Gastrocnemius medialis (tissue), 4 donors: ENCODE data around the gene FCN2. TPM values are rescaled to one million over a fixed set of nuclear protein-coding genes. Genes with fewer than 3 reads are reported as not detected.

Experiments used
- ATAC-seq, 2 donors: fragments of 150-250 bp; one replicate each; pipeline ENCODE4 v1.9.1; 2016
- DNase-seq, 2 donors: peaks; one replicate each; pipeline ENCODE4 v3.0.0-alpha.2; 2019
- H3K27ac ChIP-seq, 4 donors: fragments of 200-600 bp; sonication (generic); 1 replicate in 1 of 4; 2 replicates in 3 of 4; pipeline ENCODE4 v1.5.1; 2016 to 2018; ENCODE audit warnings: mild to moderate bottlenecking in 2 of 4, moderate library complexity in 1 of 4
- H3K27me3 ChIP-seq, 3 donors: fragments of 200-600 bp; sonication (generic) in 2 of 3; 1 replicate in 1 of 3; 2 replicates in 2 of 3; pipeline versions ENCODE4 v1.5.1 to v1.6.0; 2016 to 2019; ENCODE audit warnings: mild to moderate bottlenecking in 1 of 3, moderate library complexity in 1 of 3
- H3K36me3 ChIP-seq, 2 donors: fragments of 200-600 bp; sonication (generic) in 1 of 2; one replicate each; pipeline ENCODE4 v1.5.1; 2017 to 2018
- H3K4me1 ChIP-seq, 2 donors: fragments of 200-600 bp; sonication (generic) in 1 of 2; one replicate each; pipeline ENCODE4 v1.5.1; 2016 to 2017; ENCODE audit warnings: mild to moderate bottlenecking in 2 of 2
- H3K4me3 ChIP-seq, 4 donors: fragments of 200-600 bp; sonication (generic) in 3 of 4; 1 replicate in 1 of 4; 2 replicates in 3 of 4; pipeline ENCODE4 v1.5.1; 2016 to 2019; ENCODE audit warnings: mild to moderate bottlenecking in 2 of 4
- H3K9me3 ChIP-seq, 3 donors: fragments of 200-600 bp; sonication (generic) in 2 of 3; 1 replicate in 1 of 3; 2 replicates in 2 of 3; pipeline ENCODE4 v1.5.1; 2016 to 2019
- POLR2A ChIP-seq, 2 donors: fragments of 450-650 bp; IDR thresholded peaks; one replicate each; pipeline ENCODE4 v1.6.1; 2017; ENCODE audit warnings: antibody characterized with exemption in 2 of 2, mild to moderate bottlenecking in 2 of 2, moderate library complexity in 2 of 2
- in situ Hi-C, 4 donors: fragments of 200-750 bp; cut with MboI; loops; one replicate each; pipeline versions ENCODE4 v1.15.0 to v1.8.0; 2017; ENCODE audit warnings: low sequenced_read_pairs in 4 of 4
- intact Hi-C: fragments of 100-400 bp; cut with DNase I; formaldehyde crosslinking; loops from one replicate; pipeline ENCODE4 v1.15.1; 2023; ENCODE audit warnings: low total_unique reads
- microRNA-seq, 2 donors: library from miRNA; unstranded; fragments of <30 nt; microRNA quantifications; one replicate each; pipeline ENCODE4, GENCODE V29; 2016; ENCODE audit warnings: borderline replicate concordance in 2 of 2
- total RNA-seq, 4 donors: library from RNA; depleted of rRNA; stranded (reverse); fragments of >200 nt; gene quantifications; one replicate each; pipeline versions ENCODE4 v1.1.0 to v1.2.3, GENCODE V29; 2016
- TF ChIP-seq, protein P1 (sequence below), 5 experiments: fragments of 450-650 bp in 3 of 5; fragments of 200-600 bp in 2 of 5; sonication (generic) in 2 of 5; IDR thresholded peaks in 4 of 5; conservative IDR thresholded peaks in 1 of 5; 1 replicate in 4 of 5; 2 replicates in 1 of 5; pipeline ENCODE4 v1.5.1; 2016 to 2019; ENCODE audit warnings: antibody characterized with exemption in 5 of 5, mild to moderate bottlenecking in 3 of 5, moderate library complexity in 3 of 5

The FCN2 gene
- total RNA-seq, 4 donors from 2014 or later: not detected

DNA sequence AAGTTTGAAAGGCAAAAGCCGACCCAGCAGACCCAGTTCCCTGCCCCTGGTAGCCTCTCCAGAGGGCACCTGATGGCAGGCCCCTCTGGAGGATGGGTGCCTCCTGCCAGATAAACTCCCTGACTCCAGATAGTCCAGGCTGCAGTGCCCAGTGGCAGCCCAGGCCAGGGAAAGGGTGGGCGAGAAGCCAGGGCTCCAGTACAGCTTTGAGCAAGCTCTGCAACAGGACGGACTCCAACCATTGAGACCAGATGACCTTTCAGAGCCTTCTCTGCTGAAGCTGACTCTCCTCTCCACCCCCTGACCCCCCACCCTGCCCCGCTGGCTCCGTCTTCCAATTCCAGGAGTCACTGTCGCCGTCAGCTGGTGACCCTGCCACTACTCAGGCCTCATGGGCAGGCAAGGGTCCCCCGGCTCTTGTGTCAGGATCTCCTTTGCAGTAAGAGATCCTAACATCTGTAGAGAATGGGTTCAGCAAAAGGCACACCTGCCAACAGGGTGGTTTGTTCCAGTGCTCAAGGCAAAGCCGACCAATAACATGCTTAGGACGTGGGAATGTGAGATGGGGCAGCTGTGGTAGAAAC, 52.6 kb downstream of the FCN2 start:
- Histone ChIP-seq H3K4me3 (no peak overlapping the region), H3K27me3 (peaks cover 0 to 16% (median 11%) of the 10 kb centered on the region in 3 donors), H3K4me1 (no peaks in the 10 kb centered on the region), H3K36me3 (no peaks in the 10 kb centered on the region), H3K27ac (no peak overlapping the region), H3K9me3 (no peaks in the 10 kb centered on the region)
- no peak for TF ChIP-seq POLR2A (IDR thresholded peaks at IDR 0.05)
- TF ChIP-seq, protein P1, sequence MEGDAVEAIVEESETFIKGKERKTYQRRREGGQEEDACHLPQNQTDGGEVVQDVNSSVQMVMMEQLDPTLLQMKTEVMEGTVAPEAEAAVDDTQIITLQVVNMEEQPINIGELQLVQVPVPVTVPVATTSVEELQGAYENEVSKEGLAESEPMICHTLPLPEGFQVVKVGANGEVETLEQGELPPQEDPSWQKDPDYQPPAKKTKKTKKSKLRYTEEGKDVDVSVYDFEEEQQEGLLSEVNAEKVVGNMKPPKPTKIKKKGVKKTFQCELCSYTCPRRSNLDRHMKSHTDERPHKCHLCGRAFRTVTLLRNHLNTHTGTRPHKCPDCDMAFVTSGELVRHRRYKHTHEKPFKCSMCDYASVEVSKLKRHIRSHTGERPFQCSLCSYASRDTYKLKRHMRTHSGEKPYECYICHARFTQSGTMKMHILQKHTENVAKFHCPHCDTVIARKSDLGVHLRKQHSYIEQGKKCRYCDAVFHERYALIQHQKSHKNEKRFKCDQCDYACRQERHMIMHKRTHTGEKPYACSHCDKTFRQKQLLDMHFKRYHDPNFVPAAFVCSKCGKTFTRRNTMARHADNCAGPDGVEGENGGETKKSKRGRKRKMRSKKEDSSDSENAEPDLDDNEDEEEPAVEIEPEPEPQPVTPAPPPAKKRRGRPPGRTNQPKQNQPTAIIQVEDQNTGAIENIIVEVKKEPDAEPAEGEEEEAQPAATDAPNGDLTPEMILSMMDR (IDR thresholded peaks at IDR 0.05 in 4 of 5, conservative IDR thresholded peaks at IDR 0.05 in 1 of 5): no peak
- in situ Hi-C loops (no loop called here), intact Hi-C loops (no loop called here)
- ATAC-seq (no peak), DNase-seq (no peak)

DNA sequence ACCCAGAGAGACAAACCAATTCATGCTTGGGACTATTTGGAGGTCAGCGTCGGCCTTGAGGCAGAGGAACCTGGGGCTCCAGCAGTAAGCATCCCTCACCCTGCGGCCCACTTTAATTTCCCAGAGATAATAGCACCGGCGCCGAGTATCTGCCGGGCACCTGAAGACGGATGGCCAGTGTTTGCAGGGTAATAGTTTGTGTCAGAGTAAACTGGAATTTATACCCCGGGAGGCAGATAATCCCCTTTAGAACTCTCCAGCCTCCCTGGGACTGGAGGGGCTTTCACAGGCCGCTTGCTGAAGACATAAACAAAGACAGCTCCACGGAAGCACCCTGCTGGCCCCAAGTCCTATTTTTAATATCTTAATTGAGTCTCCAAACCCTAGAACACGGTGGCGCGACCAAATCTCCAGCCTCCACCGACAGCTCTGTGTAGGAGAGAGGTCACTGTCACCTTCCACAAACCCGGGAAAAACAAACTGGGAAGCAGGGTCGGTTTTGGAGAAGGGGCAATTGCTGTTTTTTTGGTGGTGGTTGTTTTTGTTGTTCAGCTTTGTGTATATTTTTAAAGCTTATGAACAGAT, 54.5 kb downstream of the FCN2 start:
- no peaks in the 10 kb centered on the region for H3K4me1 ChIP-seq
- in situ Hi-C loops: no loop called here

DNA sequence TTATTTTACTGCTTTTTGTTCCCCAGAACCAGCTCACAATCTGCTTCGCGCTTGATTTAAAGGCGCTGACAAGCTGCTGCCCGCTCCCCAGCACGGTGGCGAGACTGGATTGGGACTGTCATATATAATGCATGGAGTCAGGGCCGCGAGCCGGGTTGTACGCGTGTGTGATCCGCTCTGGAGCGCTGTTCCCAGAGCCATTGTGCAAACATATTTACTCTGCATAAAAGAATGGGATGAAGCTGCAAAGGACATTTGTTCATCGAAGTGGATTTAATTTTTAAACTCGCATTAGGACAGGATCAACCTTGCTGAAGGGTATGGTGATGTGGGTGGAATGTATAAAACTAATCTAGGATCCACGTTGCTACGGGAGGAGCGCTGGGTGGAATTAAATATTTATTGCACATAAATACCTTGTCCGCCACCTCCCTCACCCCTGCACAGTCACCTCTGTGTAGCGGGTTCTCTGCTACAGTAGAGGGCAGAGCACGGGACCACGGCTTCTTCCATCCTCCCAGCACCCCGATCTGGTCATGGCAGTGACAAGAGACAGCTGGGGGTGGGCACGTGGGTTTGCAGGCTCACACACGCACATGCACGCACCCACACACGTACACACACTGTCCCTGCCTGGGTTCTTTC, 55.2 kb downstream of the FCN2 start:
- no peaks in the 10 kb centered on the region for H3K4me1 ChIP-seq
- H3K4me3 ChIP-seq: no peak overlapping the region
- in situ Hi-C loops: no loop called here
- no peak for TF ChIP-seq POLR2A (IDR thresholded peaks at IDR 0.05)
- TF ChIP-seq, protein P1 (IDR thresholded peaks at IDR 0.05 in 4 of 5, conservative IDR thresholded peaks at IDR 0.05 in 1 of 5): no peak
- intact Hi-C loops: no loop called here
- DNase-seq: no peak
- ATAC-seq: no peak
- no peaks in the 10 kb centered on the region for H3K36me3 ChIP-seq
- no peaks in the 10 kb centered on the region for H3K9me3 ChIP-seq
- H3K27ac ChIP-seq: no peak overlapping the region
- H3K27me3 ChIP-seq: peaks cover 0 to 17% (median 16%) of the 10 kb centered on the region in 3 donors

More for the DNA sequence above, 54.5 kb downstream of the FCN2 start:
- no peak overlapping the region for H3K4me3 ChIP-seq
- no peaks in the 10 kb centered on the region for H3K36me3 ChIP-seq
- TF ChIP-seq POLR2A (IDR thresholded peaks at IDR 0.05): no peak
- TF ChIP-seq, protein P1 (IDR thresholded peaks at IDR 0.05 in 4 of 5, conservative IDR thresholded peaks at IDR 0.05 in 1 of 5): no peak
- intact Hi-C loops: no loop called here
- DNase-seq: no peak
- no peak for ATAC-seq
- no peak overlapping the region for H3K27ac ChIP-seq
- peaks cover 0 to 16% (median 11%) of the 10 kb centered on the region in 3 donors for H3K27me3 ChIP-seq
- H3K9me3 ChIP-seq: no peaks in the 10 kb centered on the region

DNA sequence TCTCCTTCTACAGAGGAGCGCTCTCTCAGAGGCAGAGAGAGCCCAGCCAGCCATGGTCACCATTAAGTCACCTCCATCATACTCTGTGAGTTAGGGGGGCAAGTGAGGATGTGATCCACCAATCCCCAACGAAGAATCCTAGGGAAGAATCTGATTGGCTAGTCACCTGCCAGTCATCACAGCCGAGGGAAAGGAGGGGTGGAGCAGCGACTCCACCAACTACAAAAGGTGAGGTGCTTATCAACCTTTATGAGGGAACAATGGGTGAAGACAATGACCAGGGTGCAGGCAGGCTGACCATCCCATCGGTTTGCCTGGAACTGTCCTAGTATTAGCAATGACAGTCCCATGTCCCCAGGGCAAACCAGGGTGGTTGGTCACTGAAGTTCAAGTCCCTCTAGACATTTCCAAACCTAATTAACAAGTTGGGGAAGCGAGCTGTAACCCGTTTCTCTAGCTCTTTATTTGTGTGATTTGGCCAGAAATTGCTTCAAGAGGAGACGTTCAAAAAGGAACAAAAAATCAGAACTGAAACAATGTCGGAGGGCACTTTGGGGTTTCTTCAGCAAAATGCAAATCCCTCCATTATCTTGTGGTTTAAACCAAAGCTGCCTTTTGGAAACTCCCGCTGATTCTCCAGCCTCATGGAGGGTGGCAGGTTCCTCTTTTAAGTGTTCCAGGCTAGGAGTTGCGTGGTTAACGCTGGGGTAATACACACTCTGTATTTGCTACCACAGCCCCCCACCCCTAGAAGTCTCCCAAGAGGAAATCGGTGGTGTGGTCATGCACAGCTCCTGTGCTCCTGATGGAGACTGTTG, 55.9 kb downstream of the FCN2 start:
- TF ChIP-seq, protein P1 (IDR thresholded peaks at IDR 0.05 in 4 of 5, conservative IDR thresholded peaks at IDR 0.05 in 1 of 5): no peak
- no peak for TF ChIP-seq POLR2A (IDR thresholded peaks at IDR 0.05)
- Histone ChIP-seq H3K4me3 (no peak overlapping the region), H3K4me1 (no peaks in the 10 kb centered on the region), H3K9me3 (no peaks in the 10 kb centered on the region), H3K36me3 (no peaks in the 10 kb centered on the region), H3K27ac (no peak overlapping the region), H3K27me3 (peaks cover 0 to 22% (median 20%) of the 10 kb centered on the region in 3 donors)
- in situ Hi-C loops: no loop called here
- no peak for ATAC-seq
- intact Hi-C loops: no loop called here
- peak in 1 of 2 donors; percentile 12 for DNase-seq

Small RNA genes lying within 50 kb of the gene (microRNA-seq; reads per million reads assigned to microRNA genes)
- 0 reads per million in 2 donors for gene MIR3689A
- 0 reads per million in 2 donors for gene MIR3689B
- 0 reads per million in 2 donors for gene MIR3689C
- 0 reads per million in 2 donors for gene MIR3689D1
- 0 reads per million in 2 donors for gene MIR3689D2
- 0 reads per million in 2 donors for gene MIR3689E
- 0 reads per million in 2 donors for gene MIR3689F

Other genes starting within 250 kb of the FCN2 start
- gene COL5A1, start 239.0 kb upstream of the FCN2 start, total RNA-seq: 1 to 10 TPM; 1.6 to 2.8 (median 2.3) TPM
- 1 to 10 TPM in 2 of 4 donors, under 1 TPM in 2; 0.46 to 3.4 (median 1.6) TPM for gene FCN1, start 37.1 kb downstream of the FCN2 start, total RNA-seq
- 1 to 10 TPM; 3.4 to 8.5 (median 6.7) TPM for gene OLFM1, start 206.9 kb downstream of the FCN2 start, total RNA-seq